Peyer's patch (tissue), 4 donors: ENCODE results near the gene KLHDC3.

ENCODE experiments used
- POLR2A ChIP-seq, 2 donors: fragments of 450-650 bp; IDR thresholded peaks; one replicate each; pipeline ENCODE4 v1.5.1; 2017; ENCODE audit warnings: antibody characterized with exemption in 2 of 2, mild to moderate bottlenecking in 2 of 2, moderate library complexity in 2 of 2
- TF ChIP-seq, protein P1 (sequence below), 6 experiments: fragments of 450-650 bp in 4 of 6; fragments of 200-600 bp in 2 of 6; sonication (generic) in 1 of 6; IDR thresholded peaks; one replicate each; pipeline ENCODE4 v1.5.1; 2017 to 2019; ENCODE audit warnings: antibody characterized with exemption in 6 of 6, mild to moderate bottlenecking in 3 of 6, moderate library complexity in 1 of 6

DNA sequence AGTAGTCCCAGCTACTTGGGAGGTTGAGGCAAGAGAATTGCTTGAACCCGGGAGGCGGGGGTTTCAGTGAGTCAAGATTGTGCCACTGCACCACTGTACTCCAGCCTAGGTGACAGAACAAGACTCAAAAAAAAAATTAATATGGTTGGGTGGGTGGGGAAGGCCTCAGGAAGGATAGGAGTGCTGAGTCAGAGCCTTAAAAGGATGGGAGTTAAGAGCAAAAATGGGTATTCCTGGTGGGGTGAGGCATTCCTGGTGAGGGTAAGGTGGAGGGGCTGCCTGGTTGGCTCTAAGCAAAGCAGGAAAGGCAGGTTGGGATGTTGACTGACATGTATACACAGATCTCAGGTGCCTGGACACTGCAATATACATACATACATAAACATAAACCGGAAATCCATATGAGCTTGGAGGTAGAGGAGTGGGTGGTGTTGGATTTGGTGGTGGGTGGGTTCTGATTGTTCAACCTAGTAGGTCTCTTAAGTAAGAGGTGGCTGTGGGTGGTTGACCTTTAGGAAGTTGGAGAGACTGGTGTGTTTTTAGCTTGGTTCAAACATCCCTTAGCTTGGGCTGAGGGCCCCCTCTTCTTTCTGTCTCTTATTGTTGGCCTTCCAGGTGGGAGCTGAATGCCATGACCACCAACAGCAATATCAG lies 6.1 kb downstream of the KLHDC3 start:
- TF ChIP-seq, protein P1, sequence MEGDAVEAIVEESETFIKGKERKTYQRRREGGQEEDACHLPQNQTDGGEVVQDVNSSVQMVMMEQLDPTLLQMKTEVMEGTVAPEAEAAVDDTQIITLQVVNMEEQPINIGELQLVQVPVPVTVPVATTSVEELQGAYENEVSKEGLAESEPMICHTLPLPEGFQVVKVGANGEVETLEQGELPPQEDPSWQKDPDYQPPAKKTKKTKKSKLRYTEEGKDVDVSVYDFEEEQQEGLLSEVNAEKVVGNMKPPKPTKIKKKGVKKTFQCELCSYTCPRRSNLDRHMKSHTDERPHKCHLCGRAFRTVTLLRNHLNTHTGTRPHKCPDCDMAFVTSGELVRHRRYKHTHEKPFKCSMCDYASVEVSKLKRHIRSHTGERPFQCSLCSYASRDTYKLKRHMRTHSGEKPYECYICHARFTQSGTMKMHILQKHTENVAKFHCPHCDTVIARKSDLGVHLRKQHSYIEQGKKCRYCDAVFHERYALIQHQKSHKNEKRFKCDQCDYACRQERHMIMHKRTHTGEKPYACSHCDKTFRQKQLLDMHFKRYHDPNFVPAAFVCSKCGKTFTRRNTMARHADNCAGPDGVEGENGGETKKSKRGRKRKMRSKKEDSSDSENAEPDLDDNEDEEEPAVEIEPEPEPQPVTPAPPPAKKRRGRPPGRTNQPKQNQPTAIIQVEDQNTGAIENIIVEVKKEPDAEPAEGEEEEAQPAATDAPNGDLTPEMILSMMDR (IDR thresholded peaks at IDR 0.05), result no peak
- no peak for TF ChIP-seq POLR2A (IDR thresholded peaks at IDR 0.05)
